ENCODE data around the gene LHX8. TPM values are rescaled to one million over a fixed set of nuclear protein-coding genes. Genes with fewer than 3 reads are reported as not detected.
"Not testable (repeated sequence)": the region's sequence is repeated elsewhere in the genome, so short reads cannot be mapped to it uniquely, and the experiment has no call there.

Gene LHX8
- total and polyA plus RNA-seq, 2 of the 13 experiments (the other 11 are each of a cell fraction or from before 2014, with no cell fraction given): not detected

DNA sequence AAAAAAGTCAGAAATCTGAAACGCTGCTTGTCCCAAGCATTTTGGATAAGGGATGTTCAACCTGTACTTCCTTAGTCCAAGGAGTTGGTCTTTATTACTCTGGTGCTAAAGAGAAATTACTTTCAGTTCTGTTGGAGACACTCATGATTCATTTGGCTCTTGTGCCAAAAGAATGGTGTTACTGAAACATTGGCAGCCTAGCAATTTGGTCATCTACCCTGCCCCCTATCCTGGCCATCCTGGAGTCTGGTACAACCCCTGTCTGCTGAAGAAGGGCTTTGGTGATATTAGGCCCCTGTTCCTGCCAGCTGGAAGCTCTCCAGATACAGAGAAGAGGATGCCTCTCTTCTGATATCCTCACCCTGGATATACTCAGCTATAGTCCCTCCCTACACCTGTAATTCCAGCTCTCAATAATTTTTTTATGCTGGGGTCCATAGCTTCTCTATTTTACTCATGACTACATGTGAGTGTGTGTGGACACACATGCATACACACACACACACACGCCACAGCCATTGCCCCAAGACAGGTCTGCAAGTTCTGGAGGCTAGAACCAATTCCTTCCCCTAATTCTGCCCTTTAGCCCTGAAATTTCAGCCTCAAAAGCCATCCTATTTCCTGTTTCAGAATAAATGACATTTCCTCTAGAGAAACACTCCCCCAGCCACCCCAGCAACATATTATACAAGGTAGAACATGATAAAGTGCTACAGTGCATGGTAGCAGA lies 40.0 kb downstream of the LHX8 start:
- no peaks in the 10 kb centered on the region for H3K79me2 ChIP-seq (ENCODE audit: insufficient read depth, low read length)
- H3K9ac ChIP-seq (ENCODE audit: insufficient read depth, low read depth, low read length): no peak overlapping the region
- FAIRE-seq: no peak
- no peaks in the 10 kb centered on the region for H4K20me1 ChIP-seq (ENCODE audit: insufficient read depth, low read length)
- WGBS (ENCODE audit: low lambda C conversion rate): 1% methylated on average over 2 of the region's 2 CpGs
- H3K27ac ChIP-seq (ENCODE audit: extremely low read length, insufficient read depth, low read length): no peak overlapping the region
- H3K4me1 ChIP-seq (ENCODE audit: insufficient read depth, low read length): no peaks in the 10 kb centered on the region
- H3K27me3 ChIP-seq (ENCODE audit: control insufficient read depth in 1 of 2, insufficient read depth in 2 of 2, low read length in 2 of 2): no peaks in the 10 kb centered on the region
- H3K4me2 ChIP-seq (ENCODE audit: low read depth, low read length): no peak overlapping the region
- POLR2A ChIA-PET: no interaction called here
- CTCF ChIA-PET (ENCODE audit: low intra/inter-chr PET ratio, low total read pairs): no interaction called here
- no peak for ATAC-seq
- no TSS peak for BruUV-seq (replicated peaks)
- no peaks in the 10 kb centered on the region for H3K36me3 ChIP-seq (replicated peaks in 1 of 2; ENCODE audit: control insufficient read depth in 1 of 2, insufficient read depth in 2 of 2, low read length in 2 of 2)
- H3K9me3 ChIP-seq (ENCODE audit: low read length): no peaks in the 10 kb centered on the region
- H3K4me3 ChIP-seq (replicated peaks in 1 of 3; ENCODE audit: insufficient read depth in 1 of 3, low read depth in 2 of 3, low read length in 3 of 3): no peak overlapping the region
- in situ Hi-C loops (cut with HindIII; ENCODE audit: extremely low pct_ligation_motif_present, low pct_unique_long_range_greater_than_20kb) (no loop called here), intact Hi-C loops (cut with micrococcal nuclease; ENCODE audit: unreplicated experiment) (no loop called here)
- DNase-seq (ENCODE audit: low spot score): no peak
- no peak overlapping the region for H2AFZ ChIP-seq (ENCODE audit: low read length)
- no peak for TF ChIP-seq ZSCAN30 (CRISPR knock-in tag; IDR thresholded peaks at IDR 0.05)
- TF ChIP-seq NR2F2 (IDR thresholded peaks at IDR 0.05; ENCODE audit: borderline replicate concordance, low read depth): no peak
- TF ChIP-seq, protein P1, sequence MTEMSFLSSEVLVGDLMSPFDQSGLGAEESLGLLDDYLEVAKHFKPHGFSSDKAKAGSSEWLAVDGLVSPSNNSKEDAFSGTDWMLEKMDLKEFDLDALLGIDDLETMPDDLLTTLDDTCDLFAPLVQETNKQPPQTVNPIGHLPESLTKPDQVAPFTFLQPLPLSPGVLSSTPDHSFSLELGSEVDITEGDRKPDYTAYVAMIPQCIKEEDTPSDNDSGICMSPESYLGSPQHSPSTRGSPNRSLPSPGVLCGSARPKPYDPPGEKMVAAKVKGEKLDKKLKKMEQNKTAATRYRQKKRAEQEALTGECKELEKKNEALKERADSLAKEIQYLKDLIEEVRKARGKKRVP (CRISPR knock-in tag; IDR thresholded peaks at IDR 0.05): no peak
- TF ChIP-seq FOSL2 (CRISPR knock-in tag; IDR thresholded peaks at IDR 0.05): no peak
- TF ChIP-seq ZMYM3 (CRISPR knock-in tag; IDR thresholded peaks at IDR 0.05): no peak
- no peak for TF ChIP-seq CERS6 (CRISPR knock-in tag; IDR thresholded peaks at IDR 0.05)
- no peak for TF ChIP-seq RXRA (CRISPR knock-in tag; IDR thresholded peaks at IDR 0.05)
- no peak for TF ChIP-seq NFIB (CRISPR knock-in tag; IDR thresholded peaks at IDR 0.05; ENCODE audit: borderline replicate concordance)
- no peak for TF ChIP-seq ZNF775 (CRISPR knock-in tag; IDR thresholded peaks at IDR 0.05; ENCODE audit: borderline replicate concordance)
- no peak for TF ChIP-seq ZFP62 (CRISPR knock-in tag; IDR thresholded peaks at IDR 0.05)
- TF ChIP-seq ZFP90 (CRISPR knock-in tag; IDR thresholded peaks at IDR 0.05; ENCODE audit: borderline replicate concordance): no peak
- TF ChIP-seq ZBTB42 (CRISPR knock-in tag; IDR thresholded peaks at IDR 0.05): no peak

DNA sequence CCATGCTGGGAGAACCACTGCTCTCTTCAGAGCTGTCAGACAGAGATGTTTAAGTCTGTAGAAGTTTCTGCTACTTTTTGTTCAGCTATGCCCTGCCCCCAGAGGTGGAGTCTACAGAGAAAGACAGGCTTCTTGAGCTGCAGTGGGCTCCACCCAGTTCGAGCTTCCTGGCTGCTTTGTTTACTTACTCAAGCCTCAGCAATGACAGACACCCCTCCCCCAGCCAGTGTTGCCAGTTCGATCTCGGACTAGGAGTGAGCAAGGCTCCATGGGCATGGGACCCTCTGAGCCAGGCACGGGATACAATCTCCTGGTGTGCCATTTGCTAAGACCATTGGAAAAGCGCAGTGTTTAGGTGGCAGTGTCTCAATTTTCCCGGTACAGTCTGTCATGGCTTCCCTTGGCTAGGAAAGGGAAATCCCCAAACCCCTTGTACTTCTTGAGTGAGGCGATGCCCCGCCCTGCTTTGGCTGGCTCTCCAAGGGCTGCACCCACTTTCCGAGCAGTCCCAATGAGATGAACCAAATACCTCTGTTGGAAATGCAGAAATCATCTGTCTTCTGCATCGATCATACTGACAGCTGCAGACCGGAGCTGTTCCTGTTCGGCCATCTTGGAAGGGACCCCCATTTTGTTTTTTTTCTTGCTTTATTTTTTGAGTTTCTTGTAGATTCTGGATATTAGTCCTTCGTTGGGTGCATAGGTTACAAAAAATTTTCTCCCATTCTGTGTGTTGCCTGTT lies 47.2 kb downstream of the LHX8 start:
- H3K9ac ChIP-seq (ENCODE audit: insufficient read depth, low read depth, low read length); in situ Hi-C loops (cut with HindIII; ENCODE audit: extremely low pct_ligation_motif_present, low pct_unique_long_range_greater_than_20kb); ATAC-seq; H3K9me3 ChIP-seq (ENCODE audit: low read length); H3K27ac ChIP-seq (ENCODE audit: extremely low read length, insufficient read depth, low read length); FAIRE-seq; H3K36me3 ChIP-seq (replicated peaks in 1 of 2; ENCODE audit: control insufficient read depth in 1 of 2, insufficient read depth in 2 of 2, low read length in 2 of 2); POLR2A ChIA-PET; H3K4me1 ChIP-seq (ENCODE audit: insufficient read depth, low read length); H2AFZ ChIP-seq (ENCODE audit: low read length); intact Hi-C loops (cut with micrococcal nuclease; ENCODE audit: unreplicated experiment); H3K4me3 ChIP-seq (replicated peaks in 1 of 3; ENCODE audit: insufficient read depth in 1 of 3, low read depth in 2 of 3, low read length in 3 of 3); H3K79me2 ChIP-seq (ENCODE audit: insufficient read depth, low read length); H4K20me1 ChIP-seq (ENCODE audit: insufficient read depth, low read length); DNase-seq (ENCODE audit: low spot score); BruUV-seq (replicated peaks); H3K27me3 ChIP-seq (ENCODE audit: control insufficient read depth in 1 of 2, insufficient read depth in 2 of 2, low read length in 2 of 2); CTCF ChIA-PET (ENCODE audit: low intra/inter-chr PET ratio, low total read pairs); H3K4me2 ChIP-seq (ENCODE audit: low read depth, low read length): not testable (repeated sequence)
- WGBS (ENCODE audit: low lambda C conversion rate): 40% methylated on average over 8 of the region's 13 CpGs

All from HepG2 (cell line).